H9 (cell line): ENCODE results near the gene EFNA5. TPM values are rescaled to one million over a fixed set of nuclear protein-coding genes. Genes with fewer than 3 reads are reported as not detected.

Experiments
- DNase-seq: peaks from one replicate; pipeline ENCODE4 v3.0.0-alpha.2; 2017
- H2AFZ ChIP-seq: one replicate; pipeline ENCODE4 v1.6.1; 2013; ENCODE audit warnings: mild to moderate bottlenecking, low read length, control low read depth, moderate library complexity
- H2AK5ac ChIP-seq: 2 replicates; pipeline ENCODE4 v1.6.1; 2013; ENCODE audit warnings: low read length, control low read depth, mixed read lengths; ENCODE audit not compliant: insufficient read length
- H2BK120ac ChIP-seq: one replicate; pipeline ENCODE4 v1.6.1; 2013; ENCODE audit warnings: low read depth, mild to moderate bottlenecking, low read length, control low read depth, inconsistent platforms; ENCODE audit not compliant: poor library complexity, severe bottlenecking
- H2BK12ac ChIP-seq: 2 replicates; pipeline ENCODE4 v1.6.1; 2013; ENCODE audit warnings: low read length, control low read depth, mixed read lengths, low read depth; ENCODE audit not compliant: insufficient read length
- H2BK15ac ChIP-seq: 2 replicates; pipeline ENCODE4 v1.6.1; 2013; ENCODE audit warnings: low read depth, low read length, control low read depth
- H2BK20ac ChIP-seq: one replicate; pipeline ENCODE4 v1.6.1; 2013; ENCODE audit warnings: low read depth, mild to moderate bottlenecking, low read length, control low read depth, inconsistent platforms; ENCODE audit not compliant: poor library complexity, severe bottlenecking
- H2BK5ac ChIP-seq: 2 replicates; pipeline ENCODE4 v1.6.1; 2013; ENCODE audit warnings: low read length, control low read depth, mixed read lengths; ENCODE audit not compliant: insufficient read length
- H3K14ac ChIP-seq: 2 replicates; pipeline ENCODE4 v1.6.1; 2013; ENCODE audit warnings: low read length, control low read depth; ENCODE audit not compliant: insufficient read depth
- H3K18ac ChIP-seq: 2 replicates; pipeline ENCODE4 v1.6.1; 2013; ENCODE audit warnings: low read depth, mild to moderate bottlenecking, mixed read lengths, low read length, control low read depth; ENCODE audit not compliant: insufficient read length
- H3K23ac ChIP-seq: 2 replicates; pipeline ENCODE4 v1.6.1; 2013; ENCODE audit warnings: low read length, control low read depth, mixed read lengths, low read depth; ENCODE audit not compliant: insufficient read length
- H3K23me2 ChIP-seq: 2 replicates; pipeline ENCODE4 v1.6.1; 2013; ENCODE audit warnings: low read depth, mild to moderate bottlenecking, mixed read lengths, low read length, control low read depth; ENCODE audit not compliant: insufficient read length, poor library complexity, severe bottlenecking
- H3K27ac ChIP-seq: 2 replicates; pipeline ENCODE4 v1.5.1; 2013; ENCODE audit warnings: low read length, control low read depth, mixed read lengths, low read depth; ENCODE audit not compliant: insufficient read length
- H3K27me3 ChIP-seq: 2 replicates; pipeline ENCODE4 v1.6.1; 2013; ENCODE audit warnings: low read length, control low read depth, inconsistent platforms; ENCODE audit not compliant: insufficient read depth
- H3K4ac ChIP-seq: 2 replicates; pipeline ENCODE4 v1.6.1; 2013; ENCODE audit warnings: low read depth, mild to moderate bottlenecking, control low read depth, inconsistent platforms, low read length, moderate library complexity
- H3K4me1 ChIP-seq: 2 replicates; pipeline ENCODE4 v1.6.1; 2013; ENCODE audit warnings: low read length, control low read depth, inconsistent platforms; ENCODE audit not compliant: insufficient read depth
- H3K4me2 ChIP-seq: 2 replicates; pipeline ENCODE4 v1.6.1; 2013; ENCODE audit warnings: low read length, control low read depth, mixed read lengths; ENCODE audit not compliant: insufficient read length, insufficient read depth
- H3K56ac ChIP-seq: 2 replicates; pipeline ENCODE4 v1.6.1; 2013; ENCODE audit warnings: low read depth, mild to moderate bottlenecking, mixed read lengths, low read length, control low read depth; ENCODE audit not compliant: insufficient read length
- H3K79me1 ChIP-seq: 2 replicates; pipeline ENCODE4 v1.6.1; 2013; ENCODE audit warnings: low read depth, mild to moderate bottlenecking, moderate library complexity, low read length, control low read depth, inconsistent platforms; ENCODE audit not compliant: insufficient read depth, poor library complexity, severe bottlenecking
- H3K79me2 ChIP-seq: 2 replicates; pipeline ENCODE4 v1.6.1; 2013; ENCODE audit warnings: low read length, control low read depth, inconsistent platforms; ENCODE audit not compliant: insufficient read depth
- H3K9ac ChIP-seq: 2 replicates; pipeline ENCODE4 v1.6.1; 2013; ENCODE audit warnings: low read length, control low read depth, mixed read lengths; ENCODE audit not compliant: insufficient read length; ENCODE audit errors: extremely low read depth
- H3K9me3 ChIP-seq: one replicate; pipeline ENCODE4 v1.6.1; 2013; ENCODE audit warnings: low read depth, low read length, inconsistent platforms; ENCODE audit not compliant: control insufficient read depth
- H3T11ph ChIP-seq: one replicate; pipeline ENCODE4 v1.6.1; 2013; ENCODE audit warnings: mild to moderate bottlenecking, low read length, control low read depth, inconsistent platforms
- H4K20me1 ChIP-seq: one replicate; pipeline ENCODE4 v1.6.1; 2013; ENCODE audit not compliant: control insufficient read depth, insufficient read length, insufficient read depth
- H4K5ac ChIP-seq: 2 replicates; pipeline ENCODE4 v1.6.1; 2013; ENCODE audit warnings: low read depth, mild to moderate bottlenecking, mixed read lengths, low read length, control low read depth; ENCODE audit not compliant: insufficient read length
- H4K8ac ChIP-seq: replicated peaks from 2 replicates; pipeline ENCODE4 v1.6.1; 2013; ENCODE audit warnings: low read length, control low read depth, mixed read lengths, low read depth; ENCODE audit not compliant: insufficient read length
- H4K91ac ChIP-seq: 2 replicates; pipeline ENCODE4 v1.6.1; 2013; ENCODE audit warnings: low read depth, mild to moderate bottlenecking, moderate library complexity, mixed read lengths, low read length, control low read depth; ENCODE audit not compliant: insufficient read length
- H3K27ac Mint-ChIP-seq, 3 experiments: 2 replicates in 2 of 3; 3 replicates in 1 of 3; pipeline ENCODE4 v1.8.0; 2020 to 2021; ENCODE audit warnings: mixed read lengths in 3 of 3, mild to moderate bottlenecking in 1 of 3, moderate library complexity in 1 of 3
- H3K27me3 Mint-ChIP-seq: 2 replicates; pipeline ENCODE4 v1.8.0; 2021; ENCODE audit warnings: low read depth, mild to moderate bottlenecking, moderate library complexity, mixed read lengths
- H3K36me3 Mint-ChIP-seq, 3 experiments: 2 replicates in 2 of 3; 3 replicates in 1 of 3; pipeline ENCODE4 v1.8.0; 2020 to 2021; ENCODE audit warnings: low read depth in 3 of 3, mixed read lengths in 3 of 3; ENCODE audit not compliant: insufficient read depth in 1 of 3
- H3K4me1 Mint-ChIP-seq, 2 experiments: 2 replicates each; pipeline ENCODE4 v1.8.0; 2020; ENCODE audit warnings: mixed read lengths in 2 of 2
- H3K4me3 Mint-ChIP-seq, 2 experiments: 2 replicates in 1 of 2; 3 replicates in 1 of 2; pipeline ENCODE4 v1.8.0; 2020 to 2021; ENCODE audit warnings: mild to moderate bottlenecking in 2 of 2, mixed read lengths in 2 of 2, moderate library complexity in 1 of 2
- H3K9me3 Mint-ChIP-seq, 2 experiments: 2 replicates in 1 of 2; 3 replicates in 1 of 2; pipeline ENCODE4 v1.8.0; 2020; ENCODE audit warnings: mild to moderate bottlenecking in 2 of 2, mixed read lengths in 2 of 2, moderate library complexity in 1 of 2
- CTCF ChIP-seq: fragments of 200-600 bp; sonication (generic); conservative IDR thresholded peaks from 3 replicates; pipeline ENCODE4 v1.8.0; 2021; ENCODE audit warnings: antibody characterized with exemption, mild to moderate bottlenecking
- WGBS: extraction: QIAGEN DNeasy Blood & Tissue Kit; methylation state at CpG from one replicate; pipeline ENCODE4 v1.1.7; 2013; ENCODE audit warnings: missing lambda C conversion rate, low lambda C conversion rate, mixed read lengths; ENCODE audit not compliant: insufficient read length; ENCODE audit errors: extremely low coverage; 5-methylcytosine and 5-hydroxymethylcytosine counted together
- total RNA-seq: library from RNA; stranded (reverse); gene quantifications from 2 replicates; pipeline ENCODE4 v1.2.1, GENCODE V29; 2021

The EFNA5 gene
- total RNA-seq, 1 experiment from 2014 or later: 20.4 TPM

DNA sequence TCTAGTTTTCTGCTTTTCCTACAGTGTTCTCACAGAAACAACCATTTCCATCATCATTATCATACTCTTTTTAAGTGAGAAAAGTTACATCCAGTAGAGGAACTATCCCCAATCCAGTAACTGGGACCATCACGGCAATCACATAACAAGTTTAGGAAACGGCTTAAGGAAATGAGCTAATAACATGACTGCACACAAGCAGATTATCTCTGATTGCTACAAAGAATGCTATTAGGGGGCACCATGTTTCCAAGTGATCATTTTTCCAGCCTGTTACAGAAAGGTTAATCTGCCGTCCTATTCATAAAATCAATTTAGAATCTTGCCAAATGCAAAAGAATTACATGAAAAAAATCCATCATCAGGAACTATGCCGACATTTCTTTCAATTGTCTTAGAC, 94.6 kb downstream of the EFNA5 start:
- H3T11ph ChIP-seq: no peak overlapping the region
- H3K4me2 ChIP-seq: no peak overlapping the region
- no peaks in the 10 kb centered on the region for H3K23me2 ChIP-seq
- H3K27me3 Mint-ChIP-seq: no peaks in the 10 kb centered on the region
- H3K36me3 Mint-ChIP-seq: no peaks in the 10 kb centered on the region; a peak in 1 of 7 replicates
- H2BK12ac ChIP-seq: no peak overlapping the region
- no peaks in the 10 kb centered on the region for H3K9me3 Mint-ChIP-seq
- H3K9ac ChIP-seq: no peak overlapping the region
- no peak overlapping the region for H3K14ac ChIP-seq
- H3K4me1 Mint-ChIP-seq: peaks cover 71% of the 10 kb centered on the region in 2 experiments
- no peak for TF ChIP-seq CTCF
- H4K20me1 ChIP-seq: no peaks in the 10 kb centered on the region
- H3K27me3 ChIP-seq: no peaks in the 10 kb centered on the region
- H2AFZ ChIP-seq: no peak overlapping the region
- H2BK5ac ChIP-seq: no peak overlapping the region
- H4K91ac ChIP-seq: no peak overlapping the region
- H3K4me1 ChIP-seq: peaks cover 18% of the 10 kb centered on the region; the same call in 1 of the 2 replicates
- H2BK20ac ChIP-seq: no peak overlapping the region
- no peak overlapping the region for H4K5ac ChIP-seq
- H3K79me2 ChIP-seq: no peaks in the 10 kb centered on the region
- no peak overlapping the region for H2AK5ac ChIP-seq
- H2BK15ac ChIP-seq: no peak overlapping the region
- no peak overlapping the region for H3K4me3 Mint-ChIP-seq
- no peak overlapping the region for H3K4ac ChIP-seq
- no peak for DNase-seq
- no peaks in the 10 kb centered on the region for H3K9me3 ChIP-seq
- H3K79me1 ChIP-seq: no peaks in the 10 kb centered on the region
- H3K27ac ChIP-seq: no peak overlapping the region
- WGBS: no CpG with 5 or more reads among the region's 4 CpGs
- no peak overlapping the region for H2BK120ac ChIP-seq
- H3K23ac ChIP-seq: no peak overlapping the region
- H3K18ac ChIP-seq: no peak overlapping the region
- H3K27ac Mint-ChIP-seq: no peak overlapping the region
- no peak overlapping the region for H3K56ac ChIP-seq
- H4K8ac ChIP-seq: no peak overlapping the region
